ENCODE data around the gene SKOR2. TPM values are rescaled to one million over a fixed set of nuclear protein-coding genes. Genes with fewer than 3 reads are reported as not detected.

SKOR2 gene
- total and polyA plus RNA-seq, 9 of the 15 experiments (the other 6 are each of a cell fraction or from before 2014, with no cell fraction given): not detected

- WGBS (ENCODE audit: insufficient coverage, low coverage, missing lambda C conversion rate): 0% methylated on average over 2 of the region's 3 CpGs
- Histone ChIP-seq H4K20me1 (replicated peaks; ENCODE audit: control insufficient read depth, insufficient read depth, low read length) (no peaks in the 10 kb centered on the region), H3K27me3 (ENCODE audit: control insufficient read depth in 2 of 2, insufficient read depth in 2 of 2, low read length in 2 of 2) (no peaks in the 10 kb centered on the region), H3K9me1 (ENCODE audit: control insufficient read depth, insufficient read depth, low read length) (no peaks in the 10 kb centered on the region), H2AFZ (ENCODE audit: low read depth, low read length) (no peak overlapping the region), H3K27ac (ENCODE audit: extremely low read depth, low read depth, low read length) (no peak overlapping the region), H3K79me2 (ENCODE audit: control insufficient read depth, insufficient read depth, low read length) (no peaks in the 10 kb centered on the region), H3K9me3 (replicated peaks; ENCODE audit: control insufficient read depth, insufficient read depth, low read depth, low read length) (no peaks in the 10 kb centered on the region), H3K4me3 (no peak overlapping the region), H3K9ac (ENCODE audit: insufficient read depth in 1 of 2, low read depth in 2 of 2, low read length in 2 of 2) (no peak overlapping the region), H3K36me3 (ENCODE audit: control insufficient read depth, insufficient read depth, low read length) (no peaks in the 10 kb centered on the region), H3K4me2 (ENCODE audit: insufficient read depth, low read length) (no peak overlapping the region), H3K4me1 (replicated peaks in 1 of 2; ENCODE audit: control insufficient read depth in 2 of 2, insufficient read depth in 2 of 2, low read length in 2 of 2) (no peaks in the 10 kb centered on the region)
- intact Hi-C loops (cut with micrococcal nuclease) (loop anchor here (2.0 kb wide), 1 partner anchor 153 kb away; no protein-coding TSS in a partner anchor), in situ Hi-C loops (cut with MboI) (no loop called here)
- BruUV-seq (replicated peaks): no TSS peak
- FAIRE-seq (no peak), DNase-seq (ENCODE audit: extremely low read depth in 1 of 4, low spot score in 3 of 4) (no peak), ATAC-seq (no peak)
- ChIA-PET POLR2A (interaction anchor here (1.4 kb wide), 1 partner anchor 106 kb away, joined by 3 read pairs; no protein-coding TSS in a partner anchor), CTCF (ENCODE audit: low intra/inter-chr PET ratio) (interaction anchor here (1.5 to 2.4 kb wide), 3 partner anchors 100 to 153 kb away, joined by 4 to 39 read pairs (median 5); no protein-coding TSS in a partner anchor)
- no peak for TF ChIP-seq HNRNPLL (IDR thresholded peaks at IDR 0.05; ENCODE audit: low read depth, low read length, poor library complexity, severe bottlenecking)
- no peak for TF ChIP-seq NR3C1 (CRISPR knock-in tag; IDR thresholded peaks at IDR 0.05)
- no peak for TF ChIP-seq HSF4 (CRISPR knock-in tag; IDR thresholded peaks at IDR 0.05; ENCODE audit: borderline replicate concordance)
- TF ChIP-seq ZNF143 (CRISPR knock-in tag; IDR thresholded peaks at IDR 0.05): no peak
- TF ChIP-seq ZBTB34 (CRISPR knock-in tag; IDR thresholded peaks at IDR 0.05): no peak
- no peak for TF ChIP-seq MXD1 (CRISPR knock-in tag; IDR thresholded peaks at IDR 0.05; ENCODE audit: borderline replicate concordance, poor library complexity, severe bottlenecking)
- TF ChIP-seq VEZF1 (CRISPR knock-in tag; IDR thresholded peaks at IDR 0.05): no peak
These were observed 47.6 kb downstream of the SKOR2 start for GRCh38 chr18:47203626-47204464.
